OCI-LY7 (cell line): Measurements from ENCODE around the gene SRSF9. TPM values are rescaled to one million over a fixed set of nuclear protein-coding genes. Genes with fewer than 3 reads are reported as not detected.
A peak's percentile ranks its signal among the peaks of the same experiment; 100 is the strongest.

Experiments
- BruUV-seq: library from RNA; stranded (reverse); fragments of 400-500 nt; replicated peaks from 2 replicates; lab custom pipeline; 2021; lab: Mats Ljungman, UMichigan
- CTCF ChIA-PET: fragments of 300-600 bp; sonication (Branson Sonifier 250); formaldehyde crosslinking; loops from one replicate; lab custom pipeline; 2022; ENCODE audit warnings: antibody characterized with exemption; ENCODE audit not compliant: unreplicated experiment; lab: Charles Lee
- POLR2A ChIA-PET: fragments of 300-600 bp; sonication (Branson Sonifier 250); formaldehyde crosslinking; loops from one replicate; lab custom pipeline; 2022; ENCODE audit warnings: antibody characterized with exemption; lab: Charles Lee
- DNase-seq: peaks from one replicate; pipeline ENCODE4 v3.0.0-alpha.2; 2015; ENCODE audit warnings: low spot score
- H2AFZ ChIP-seq: fragments of 200-600 bp; sonication (generic), shearing (Covaris generic); 2 replicates; pipeline ENCODE4 v1.6.1; 2014; ENCODE audit warnings: mild to moderate bottlenecking, antibody characterized with exemption, low read length, moderate library complexity
- H3K27ac ChIP-seq: fragments of 200-600 bp; sonication (generic); 2 replicates; pipeline ENCODE4 v1.5.1; 2014; ENCODE audit warnings: mixed run types, low read depth, mild to moderate bottlenecking, moderate library complexity, low read length, inconsistent platforms; ENCODE audit not compliant: poor library complexity, severe bottlenecking
- H3K36me3 ChIP-seq: fragments of 200-600 bp; sonication (generic); 2 replicates; pipeline ENCODE4 v1.6.1; 2014; ENCODE audit warnings: mild to moderate bottlenecking, antibody characterized with exemption, low read length, moderate library complexity, mixed read lengths; ENCODE audit not compliant: insufficient read depth
- H3K4me1 ChIP-seq: fragments of 200-600 bp; sonication (generic); 2 replicates; pipeline ENCODE4 v1.5.1; 2014; ENCODE audit warnings: mild to moderate bottlenecking, low read length; ENCODE audit not compliant: insufficient read depth, poor library complexity, severe bottlenecking
- H3K4me2 ChIP-seq: fragments of 200-600 bp; sonication (generic); 2 replicates; pipeline ENCODE4 v1.6.1; 2014; ENCODE audit warnings: mild to moderate bottlenecking, low read length
- H3K4me3 ChIP-seq: fragments of 200-600 bp; sonication (generic); 2 replicates; pipeline ENCODE4 v1.5.1; 2014; ENCODE audit warnings: mild to moderate bottlenecking, low read depth, low read length; ENCODE audit not compliant: poor library complexity, severe bottlenecking
- H3K79me2 ChIP-seq: fragments of 200-600 bp; sonication (generic); 2 replicates; pipeline ENCODE4 v1.6.1; 2016; ENCODE audit warnings: low read depth, mild to moderate bottlenecking, low read length, moderate library complexity, mixed read lengths; ENCODE audit not compliant: insufficient read depth
- H3K9me2 ChIP-seq: fragments of 200-600 bp; sonication (generic); 2 replicates; pipeline ENCODE4 v1.6.1; 2016; ENCODE audit warnings: mild to moderate bottlenecking, low read length, mixed read lengths; ENCODE audit not compliant: insufficient read depth
- H3K9me3 ChIP-seq: fragments of 200-600 bp; sonication (generic); 2 replicates; pipeline ENCODE4 v1.6.1; 2014; ENCODE audit warnings: mild to moderate bottlenecking, mixed run types, low read length, mixed read lengths
- H4K20me1 ChIP-seq: fragments of 200-600 bp; sonication (generic); 2 replicates; pipeline ENCODE4 v1.6.1; 2014; ENCODE audit warnings: mild to moderate bottlenecking, antibody characterized with exemption, low read length, moderate library complexity, mixed read lengths; ENCODE audit not compliant: insufficient read depth
- EZH2phosphoT487 ChIP-seq: fragments of 200-600 bp; sonication (generic); IDR thresholded peaks from 2 replicates; pipeline ENCODE4 v1.6.1; 2018; ENCODE audit warnings: low read depth, borderline replicate concordance, mild to moderate bottlenecking, mixed run types, antibody characterized with exemption, low read length, moderate library complexity, mixed read lengths
- intact Hi-C: fragments of 100-400 bp; cut with micrococcal nuclease; formaldehyde crosslinking; loops from one replicate; pipeline ENCODE4 v1.10.0; 2022; ENCODE audit not compliant: unreplicated experiment
- total RNA-seq, 2 experiments: library from RNA; depleted of rRNA in 1 of 2; stranded (reverse); fragments of >200 nt in 1 of 2; shearing (Covaris generic) in 1 of 2; gene quantifications; 2 replicates each; pipeline ENCODE4 v1.2.3, GENCODE V29; 2014 to 2022
- TF ChIP-seq, protein P1 (sequence below): fragments of 200-600 bp; sonication (generic); conservative IDR thresholded peaks from 2 replicates; pipeline ENCODE4 v1.5.1; 2014; ENCODE audit warnings: mild to moderate bottlenecking, antibody characterized with exemption, low read length, moderate library complexity, mixed read lengths

SRSF9 gene
- total RNA-seq, 2 experiments from 2014 or later = 203 to 295 TPM

DNA sequence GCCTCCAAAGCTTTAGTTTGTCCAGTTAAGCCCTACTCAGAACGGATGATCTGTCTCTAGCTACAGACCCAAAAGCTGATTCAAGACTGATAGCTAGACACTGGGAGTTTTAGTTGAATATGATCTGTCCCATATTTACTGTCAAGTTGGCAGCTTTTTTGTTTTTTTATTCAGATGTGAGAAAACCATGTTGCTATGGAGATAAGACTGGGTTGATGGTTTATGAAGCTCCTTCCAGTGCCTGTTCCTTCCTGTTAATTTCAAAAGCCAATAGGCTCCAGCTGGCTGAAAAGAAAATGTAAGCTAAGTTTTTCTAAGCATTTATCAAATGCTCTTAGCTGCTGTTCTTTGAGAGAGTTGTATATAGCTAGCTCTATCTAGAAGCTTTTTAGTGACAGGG, 31.0 kb upstream of the SRSF9 start:
- no TSS peak for BruUV-seq
- Histone ChIP-seq H3K9me3 (no peaks in the 10 kb centered on the region), H2AFZ (no peak overlapping the region), H3K4me3 (no peak overlapping the region), H3K36me3 (peaks cover 71% of the 10 kb centered on the region), H3K4me2 (no peak overlapping the region), H3K4me1 (peaks cover 15% of the 10 kb centered on the region), H4K20me1 (peaks cover 11% of the 10 kb centered on the region), H3K9me2 (no peaks in the 10 kb centered on the region), H3K27ac (no peak overlapping the region), H3K79me2 (peaks cover 28% of the 10 kb centered on the region)
- no peak for DNase-seq
- POLR2A ChIA-PET = interaction anchor here (1.1 kb wide), 1 partner anchor 9 kb away, joined by 5 read pairs; no protein-coding TSS in a partner anchor
- TF ChIP-seq, protein P1, sequence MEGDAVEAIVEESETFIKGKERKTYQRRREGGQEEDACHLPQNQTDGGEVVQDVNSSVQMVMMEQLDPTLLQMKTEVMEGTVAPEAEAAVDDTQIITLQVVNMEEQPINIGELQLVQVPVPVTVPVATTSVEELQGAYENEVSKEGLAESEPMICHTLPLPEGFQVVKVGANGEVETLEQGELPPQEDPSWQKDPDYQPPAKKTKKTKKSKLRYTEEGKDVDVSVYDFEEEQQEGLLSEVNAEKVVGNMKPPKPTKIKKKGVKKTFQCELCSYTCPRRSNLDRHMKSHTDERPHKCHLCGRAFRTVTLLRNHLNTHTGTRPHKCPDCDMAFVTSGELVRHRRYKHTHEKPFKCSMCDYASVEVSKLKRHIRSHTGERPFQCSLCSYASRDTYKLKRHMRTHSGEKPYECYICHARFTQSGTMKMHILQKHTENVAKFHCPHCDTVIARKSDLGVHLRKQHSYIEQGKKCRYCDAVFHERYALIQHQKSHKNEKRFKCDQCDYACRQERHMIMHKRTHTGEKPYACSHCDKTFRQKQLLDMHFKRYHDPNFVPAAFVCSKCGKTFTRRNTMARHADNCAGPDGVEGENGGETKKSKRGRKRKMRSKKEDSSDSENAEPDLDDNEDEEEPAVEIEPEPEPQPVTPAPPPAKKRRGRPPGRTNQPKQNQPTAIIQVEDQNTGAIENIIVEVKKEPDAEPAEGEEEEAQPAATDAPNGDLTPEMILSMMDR = no peak
- TF ChIP-seq EZH2phosphoT487 = no peak
- CTCF ChIA-PET = interaction anchor here (1.0 kb wide), 1 partner anchor 9 kb away, joined by 3 read pairs; no protein-coding TSS in a partner anchor
- intact Hi-C loops = no loop called here

- no peak overlapping the region for H3K27ac ChIP-seq
- no peak overlapping the region for H3K4me3 ChIP-seq
- CTCF ChIA-PET = no interaction called here
Measured at GRCh38 chr12:120498870-120499515, 29.4 kb upstream of the SRSF9 start.

More at GRCh38 chr12:120498870-120499515, 29.4 kb upstream of the SRSF9 start:
- H3K9me3 ChIP-seq = no peaks in the 10 kb centered on the region
- H3K4me1 ChIP-seq = peaks cover 23% of the 10 kb centered on the region
- H2AFZ ChIP-seq = no peak overlapping the region
- intact Hi-C loops = no loop called here
- peaks cover 11% of the 10 kb centered on the region for H4K20me1 ChIP-seq
- POLR2A ChIA-PET = interaction anchor here (0.7 to 0.8 kb wide), 2 partner anchors 15 to 30 kb away, joined by 3 to 5 read pairs; partner anchors contain the start of gene COQ5
- no TSS peak for BruUV-seq
- no peaks in the 10 kb centered on the region for H3K9me2 ChIP-seq
- peak overlapping the region; percentile 98; the same call in 1 of the 2 replicates for H3K4me2 ChIP-seq
- H3K79me2 ChIP-seq = peaks cover 37% of the 10 kb centered on the region
- DNase-seq = no peak
- TF ChIP-seq, protein P1 = no peak
- no peak for TF ChIP-seq EZH2phosphoT487
- H3K36me3 ChIP-seq = peaks cover 62% of the 10 kb centered on the region
